Activated CD8-positive, alpha-beta T cell treated with anti-CD3 and anti-CD28 coated beads for 36 hours (primary cell): ENCODE results near the gene RAB26. TPM values are rescaled to one million over a fixed set of nuclear protein-coding genes. Genes with fewer than 3 reads are reported as not detected.

Source experiments
- ATAC-seq: fragments of 200-7000 bp; cut with Tn5 transposase; one replicate; pipeline ENCODE4 v1.10.0; 2021; ENCODE audit warnings: mild to moderate bottlenecking, moderate library complexity
- CTCF ChIA-PET: fragments of 350-600 bp; sonication (Branson Sonifier 250); formaldehyde crosslinking; loops from one replicate; lab custom pipeline; 2021; ENCODE audit warnings: antibody characterized with exemption; lab: Charles Lee
- POLR2A ChIA-PET: fragments of 350-600 bp; sonication (Branson Sonifier 250); formaldehyde crosslinking; loops from one replicate; lab custom pipeline; 2021; ENCODE audit warnings: antibody characterized with exemption; lab: Charles Lee
- DNase-seq: peaks from one replicate; pipeline ENCODE4 v3.0.0-alpha.2; 2020
- H3K27ac Mint-ChIP-seq: one replicate; pipeline ENCODE4 v1.8.0; 2021; ENCODE audit warnings: mild to moderate bottlenecking, mixed read lengths
- H3K27me3 Mint-ChIP-seq: one replicate; pipeline ENCODE4 v1.8.0; 2021; ENCODE audit warnings: mixed read lengths
- H3K36me3 Mint-ChIP-seq: one replicate; pipeline ENCODE4 v1.8.0; 2021; ENCODE audit warnings: low read depth, mixed read lengths
- H3K4me1 Mint-ChIP-seq: one replicate; pipeline ENCODE4 v1.8.0; 2021; ENCODE audit warnings: low read depth, mixed read lengths
- H3K4me3 Mint-ChIP-seq: one replicate; pipeline ENCODE4 v1.8.0; 2021; ENCODE audit warnings: mild to moderate bottlenecking, moderate library complexity, mixed read lengths
- H3K9me3 Mint-ChIP-seq: one replicate; pipeline ENCODE4 v1.8.0; 2021; ENCODE audit warnings: mixed read lengths
- CTCF ChIP-seq: fragments of 200-600 bp; IDR thresholded peaks from one replicate; pipeline ENCODE4 v1.8.0; 2022; ENCODE audit warnings: antibody characterized with exemption, mild to moderate bottlenecking
- intact Hi-C: fragments of 100-400 bp; cut with micrococcal nuclease; formaldehyde crosslinking; loops from one replicate; pipeline ENCODE4 v1.10.0; 2022
- total RNA-seq, 2 experiments: library from RNA; stranded (reverse); gene quantifications; one replicate each; pipeline ENCODE4 v1.2.3, GENCODE V29; 2021

RAB26 gene
- total RNA-seq, 2 experiments from 2014 or later, result 0.34 to 0.49 TPM

GRCh38 chr16:2155977-2156848 is 7.8 kb downstream of the RAB26 start:
- intact Hi-C loops, result no loop called here
- ChIA-PET CTCF (interaction anchor here (0.7 to 3.6 kb wide), 7 partner anchors 16 to 192 kb away, joined by 3 to 25 read pairs (median 3); partner anchors contain the start of genes PGP, RPS2 and TSC2), POLR2A (interaction anchor here (0.6 to 7.3 kb wide), 37 partner anchors 7 to 383 kb away, joined by 3 to 95 read pairs (median 6); partner anchors contain the start of genes BRICD5, E4F1, ECI1 and EME2)
- Mint-ChIP-seq H3K9me3 (no peaks in the 10 kb centered on the region), H3K27me3 (no peaks in the 10 kb centered on the region), H3K27ac (peak overlapping the region; percentile 89), H3K4me1 (peaks cover 28% of the 10 kb centered on the region), H3K36me3 (peaks cover 45% of the 10 kb centered on the region), H3K4me3 (peak overlapping the region; percentile 86)
- DNase-seq (no peak), ATAC-seq (no peak)
- no peak for TF ChIP-seq CTCF

GRCh38 chr16:2156849-2157224 is 8.4 kb downstream of the RAB26 start:
- TF ChIP-seq CTCF, result no peak
- POLR2A ChIA-PET, result interaction anchor here (0.8 to 7.3 kb wide), 7 partner anchors 17 to 170 kb away, joined by 3 to 95 read pairs (median 21); partner anchors contain the start of genes BRICD5, GFER, MLST8 and SYNGR3
- Mint-ChIP-seq H3K4me3 (peak overlapping the region; percentile 86), H3K9me3 (no peaks in the 10 kb centered on the region), H3K27me3 (no peaks in the 10 kb centered on the region), H3K4me1 (peaks cover 23% of the 10 kb centered on the region), H3K36me3 (peaks cover 40% of the 10 kb centered on the region), H3K27ac (peak overlapping the region; percentile 54)
- CTCF ChIA-PET, result interaction anchor here (2.0 to 3.6 kb wide), 2 partner anchors 16 to 38 kb away, joined by 7 to 25 read pairs; no protein-coding TSS in a partner anchor
- DNase-seq (no peak), ATAC-seq (no peak)
- intact Hi-C loops, result no loop called here

GRCh38 chr16:2157480-2158261 is 9.2 kb downstream of the RAB26 start:
- ChIA-PET POLR2A (interaction anchor here (0.7 to 7.3 kb wide), 3 partner anchors 50 to 101 kb away, joined by 3 to 95 read pairs (median 3); partner anchors contain the start of genes BRICD5 and MLST8), CTCF (interaction anchor here (2.0 kb wide), 1 partner anchor 37 kb away, joined by 7 read pairs; no protein-coding TSS in a partner anchor)
- Mint-ChIP-seq H3K4me1 (peaks cover 22% of the 10 kb centered on the region), H3K4me3 (peak overlapping the region; percentile 86), H3K27me3 (no peaks in the 10 kb centered on the region), H3K36me3 (peaks cover 33% of the 10 kb centered on the region), H3K27ac (no peak overlapping the region), H3K9me3 (no peaks in the 10 kb centered on the region)
- DNase-seq (no peak), ATAC-seq (no peak)
- no peak for TF ChIP-seq CTCF
- intact Hi-C loops, result no loop called here

- Mint-ChIP-seq H3K9me3 (no peaks in the 10 kb centered on the region), H3K36me3 (peaks cover 27% of the 10 kb centered on the region), H3K27me3 (no peaks in the 10 kb centered on the region), H3K4me3 (no peak overlapping the region), H3K4me1 (peaks cover 22% of the 10 kb centered on the region), H3K27ac (no peak overlapping the region)
- intact Hi-C loops, result no loop called here
- TF ChIP-seq CTCF, result no peak
- ChIA-PET CTCF (no interaction called here), POLR2A (interaction anchor here (7.3 kb wide), 1 partner anchor 50 kb away, joined by 95 read pairs; the partner anchor contains the start of genes BRICD5 and MLST8)
- DNase-seq (no peak), ATAC-seq (no peak)
Observed at GRCh38 chr16:2158262-2158638, 9.8 kb downstream of the RAB26 start.
